Hematopoietic multipotent progenitor cell treated with erythropoietin and hydrocortisone succinate and interleukin-3 and kit ligand, for 15 days (in vitro differentiated cells): Measurements from ENCODE around the gene BCO2.

Experiments
- DNase-seq: peaks from one replicate; pipeline ENCODE4 v3.0.0-alpha.2; 2015; ENCODE audit warnings: low spot score

Gene BCO2

DNA sequence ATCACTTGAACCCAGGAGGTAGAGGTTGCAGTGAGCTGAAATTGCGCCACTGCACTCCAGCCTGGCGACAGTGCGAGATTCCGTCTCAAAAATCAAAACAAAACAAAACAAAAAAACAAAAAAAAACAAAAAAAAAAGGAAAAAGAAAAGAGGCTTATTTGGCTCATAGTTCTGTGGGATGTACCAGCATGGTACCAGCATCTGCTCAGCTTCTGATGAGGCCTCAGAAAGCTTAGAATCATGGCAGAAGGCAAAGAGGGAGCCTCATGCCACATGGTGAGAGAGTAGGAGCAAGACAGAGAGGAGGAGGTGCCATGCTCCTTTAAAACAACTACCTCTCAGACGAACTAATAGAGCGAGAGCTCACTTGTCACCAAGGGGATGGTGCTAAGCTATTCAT lies 40.3 kb downstream of the BCO2 start:
- no peak for DNase-seq

GRCh38 chr11:112216561-112217105 lies 41.3 kb downstream of the BCO2 start:
- no peak for DNase-seq

DNA sequence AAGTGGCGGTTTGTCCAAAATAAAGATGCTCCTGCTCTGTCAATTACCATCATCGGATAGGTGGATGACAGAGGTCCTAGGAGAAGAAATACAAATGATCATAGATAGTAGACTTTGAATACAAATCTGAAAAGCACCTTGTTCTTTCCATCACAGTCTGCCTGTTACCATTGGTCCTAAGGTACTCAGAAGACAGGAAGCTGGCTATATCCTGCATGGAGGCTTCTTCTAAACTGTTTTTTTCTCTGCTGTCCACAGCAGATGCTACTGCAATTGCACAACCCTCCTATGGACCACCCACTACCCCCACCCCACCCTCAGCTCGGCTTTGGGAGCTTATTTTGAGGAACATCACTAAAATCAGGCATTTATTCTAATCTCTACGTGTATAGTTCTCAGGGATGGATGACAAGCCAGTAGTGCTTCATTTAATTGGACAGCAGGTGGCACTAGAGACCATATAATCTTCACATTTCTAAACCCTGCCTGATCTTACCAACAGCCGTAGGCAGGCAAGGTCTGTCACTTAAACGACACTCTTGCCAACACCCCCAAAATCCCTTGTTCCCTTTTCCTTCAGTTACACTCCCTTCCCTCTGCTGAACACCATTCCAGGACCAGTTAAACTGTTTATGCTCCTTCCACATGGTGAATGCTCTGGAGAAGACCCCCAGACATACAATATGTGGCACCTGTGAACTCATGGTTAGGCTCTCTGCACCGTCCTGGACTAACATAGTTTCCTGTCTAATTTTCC lies 44.3 kb downstream of the BCO2 start:
- DNase-seq: peak; percentile 79

DNA sequence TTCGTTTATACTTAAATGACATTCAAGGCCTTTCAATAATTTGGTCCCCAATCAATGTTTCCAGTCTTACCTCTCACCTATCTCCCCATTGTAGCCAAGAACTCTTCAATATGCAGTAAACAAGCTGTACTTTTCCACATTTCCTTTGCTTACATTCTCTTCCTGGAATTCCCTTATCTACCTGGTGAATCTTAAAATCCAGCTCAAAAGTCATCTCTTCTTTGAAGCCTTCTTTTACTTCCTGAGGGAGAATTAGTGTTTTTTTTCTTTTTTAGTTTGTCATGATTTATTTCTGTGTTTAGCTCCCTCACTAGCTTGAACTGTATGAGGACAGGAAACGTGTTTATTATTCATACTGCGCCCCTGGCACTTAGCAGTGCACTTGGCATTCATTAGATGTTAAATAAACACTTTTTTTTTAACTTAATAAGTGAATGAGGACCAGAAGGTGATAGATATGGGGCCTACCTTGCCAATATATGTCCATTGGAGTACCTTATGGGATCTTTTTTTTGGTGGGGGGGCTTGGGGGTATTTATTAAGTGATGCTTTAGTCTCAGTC lies 46.0 kb downstream of the BCO2 start:
- no peak for DNase-seq

DNA sequence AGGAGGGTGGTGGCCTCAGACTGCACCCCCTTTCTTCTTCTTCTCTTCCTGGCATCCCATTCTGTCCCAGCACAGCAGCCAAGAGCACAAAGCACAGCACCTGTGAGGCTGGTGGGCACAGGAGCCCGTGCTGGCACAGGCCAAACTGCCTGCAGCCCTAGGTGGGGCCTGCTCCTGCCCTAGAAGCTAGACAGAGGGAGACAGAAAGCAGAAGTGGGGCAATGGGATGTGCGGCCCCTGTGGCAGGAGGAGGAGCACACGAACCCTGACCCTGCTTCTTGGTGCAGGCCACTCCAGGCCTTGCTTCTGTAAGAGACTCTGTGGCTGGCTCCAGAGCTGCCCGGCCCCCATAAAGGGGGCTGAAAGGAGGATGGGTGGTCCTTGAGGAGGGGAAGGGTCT lies 47.0 kb downstream of the BCO2 start:
- DNase-seq: no peak

DNA sequence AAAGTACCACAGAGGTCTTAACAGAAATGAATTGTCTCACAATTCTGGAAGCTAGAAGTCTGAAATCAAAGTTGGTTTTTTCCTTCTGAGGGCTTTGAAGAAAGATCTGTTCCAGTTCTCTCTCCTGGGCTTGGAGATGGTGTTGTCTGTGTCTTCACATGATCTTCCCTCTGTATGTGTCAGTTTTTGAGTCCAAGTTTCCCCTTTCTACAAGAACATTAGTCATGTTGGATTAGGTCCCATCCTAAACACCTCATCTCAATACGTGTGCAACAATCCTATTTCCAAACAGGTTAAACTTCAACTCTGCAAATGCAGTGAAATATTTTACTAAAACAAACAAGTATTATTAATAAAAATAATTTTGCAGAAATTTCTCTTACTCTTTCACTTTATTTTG lies 47.8 kb downstream of the BCO2 start:
- DNase-seq: no peak

- no peak for DNase-seq
Observed at GRCh38 chr11:112223754-112224532, 48.6 kb downstream of the BCO2 start.

- no peak for DNase-seq
Observed at GRCh38 chr11:112225753-112226061, 50.4 kb downstream of the BCO2 start.

GRCh38 chr11:112226062-112226830 lies 50.9 kb downstream of the BCO2 start, which contains the start of gene PTS:
PTS (plus strand) TSS chr11:112226428; CDS start chr11:112226444, 16 bp downstream.
- DNase-seq: peak; percentile 89

DNA sequence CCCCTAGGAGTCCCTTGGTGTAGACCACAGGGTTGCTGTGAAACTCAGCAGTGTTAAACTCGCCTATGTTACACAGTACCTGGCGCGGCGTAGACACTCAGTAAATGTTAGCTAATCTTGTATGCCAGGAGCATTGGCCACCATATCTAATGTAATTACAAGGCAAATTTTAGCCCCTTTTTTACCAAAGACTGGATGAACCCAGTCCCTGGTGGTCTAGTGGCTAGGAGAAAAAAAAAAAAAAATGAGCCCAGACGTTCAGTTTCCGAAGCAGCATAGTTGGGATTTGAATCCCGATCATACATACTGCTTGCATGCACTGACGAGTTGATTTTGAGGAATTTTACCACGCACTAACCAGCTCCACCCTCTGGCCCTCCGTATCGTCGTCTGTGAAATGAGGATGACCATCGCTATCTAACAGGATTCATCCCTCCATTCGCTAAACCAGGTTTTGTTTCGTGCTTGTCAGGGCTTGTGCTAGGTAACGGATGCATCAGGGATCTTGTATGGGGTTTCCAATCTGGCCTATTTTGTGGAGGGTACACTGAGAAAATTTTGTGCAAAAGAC lies 51.6 kb downstream of the BCO2 start:
- DNase-seq: peak; percentile 10

GRCh38 chr11:112227471-112227870 lies 52.2 kb downstream of the BCO2 start:
- no peak for DNase-seq

GRCh38 chr11:112228706-112229105 lies 53.4 kb downstream of the BCO2 start:
- no peak for DNase-seq

- no peak for DNase-seq
Observed at GRCh38 chr11:112229159-112229558, 53.8 kb downstream of the BCO2 start.

DNA sequence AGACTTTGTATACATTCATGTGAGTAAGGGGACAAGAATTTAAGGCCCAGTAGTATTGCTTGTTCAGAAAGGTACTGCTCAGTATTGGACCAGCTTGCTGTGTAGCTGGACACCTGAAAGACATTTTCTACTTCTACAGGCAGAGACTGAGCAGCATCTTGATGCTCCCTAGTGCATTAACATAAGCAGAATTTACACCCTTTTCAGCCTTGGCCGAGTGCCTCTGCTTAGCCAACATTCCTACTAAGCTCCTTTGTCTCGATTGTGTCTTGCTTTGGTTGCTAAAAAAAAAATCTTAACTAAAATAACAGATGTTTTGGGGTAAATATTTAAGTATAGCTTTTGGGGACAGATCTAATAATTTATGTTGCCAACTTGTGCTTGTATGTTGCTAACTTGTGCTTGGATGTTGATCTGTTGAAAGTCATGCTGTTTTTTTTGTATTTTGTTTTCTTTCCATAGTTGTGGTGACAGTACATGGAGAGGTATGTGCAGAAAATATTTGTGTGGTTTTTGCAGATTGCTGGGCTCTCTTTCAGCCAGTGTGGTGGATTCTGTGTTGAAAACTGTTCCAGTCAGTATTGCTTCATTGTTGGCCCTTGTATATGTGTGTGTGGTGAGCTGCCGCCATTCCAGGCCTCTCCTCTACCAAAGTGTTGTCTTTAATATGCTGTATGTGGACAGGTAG lies 54.6 kb downstream of the BCO2 start:
- no peak for DNase-seq

DNA sequence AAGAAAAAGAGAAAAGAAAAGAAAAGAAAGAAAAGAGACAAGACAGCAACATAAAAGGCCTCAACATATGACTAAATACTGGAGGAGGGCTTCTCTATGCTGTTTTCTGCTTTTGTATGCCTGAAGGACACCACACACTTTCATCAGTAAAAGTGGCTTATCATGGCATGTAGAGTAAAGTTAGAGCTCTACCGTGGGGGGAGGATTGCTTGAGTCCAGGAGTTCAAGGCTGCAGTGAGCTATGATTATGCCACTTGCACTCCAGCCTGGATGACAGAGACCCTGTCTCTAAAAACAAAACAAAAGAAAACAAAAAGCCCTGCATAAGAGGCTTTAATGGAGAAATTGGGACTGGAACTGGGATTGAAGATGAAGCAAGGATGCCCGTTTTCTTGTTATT lies 56.6 kb downstream of the BCO2 start:
- no peak for DNase-seq

DNA sequence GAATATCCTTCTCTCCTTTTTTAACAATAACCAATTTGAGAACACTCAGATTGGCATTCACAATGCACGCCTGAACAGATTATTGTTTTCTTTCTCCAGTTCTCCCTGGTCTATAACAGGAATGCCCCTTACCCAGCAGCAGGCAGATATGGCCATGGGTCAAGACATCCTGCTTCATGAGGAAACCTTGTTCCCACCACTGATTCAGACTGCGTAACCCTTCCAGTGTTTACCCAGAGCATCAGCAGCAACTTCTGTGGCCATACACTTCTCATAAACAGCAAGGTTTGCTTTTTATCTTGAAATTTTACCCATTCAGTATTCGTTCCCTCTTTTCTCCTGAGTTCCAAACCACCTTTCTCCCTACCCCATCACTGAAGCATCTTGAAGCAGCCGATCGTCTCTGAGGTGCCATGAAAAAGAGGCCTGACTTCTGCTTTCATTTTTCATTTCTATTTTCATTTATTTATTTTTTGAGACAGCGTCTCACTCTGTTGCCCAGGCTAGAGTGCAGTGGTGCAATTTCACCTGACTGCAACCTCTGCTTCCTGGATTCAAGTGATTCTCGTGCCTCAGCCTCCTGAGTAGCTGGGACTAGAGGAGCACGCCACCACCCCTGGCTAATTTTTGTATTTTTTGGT lies 60.6 kb downstream of the BCO2 start:
- no peak for DNase-seq

DNA sequence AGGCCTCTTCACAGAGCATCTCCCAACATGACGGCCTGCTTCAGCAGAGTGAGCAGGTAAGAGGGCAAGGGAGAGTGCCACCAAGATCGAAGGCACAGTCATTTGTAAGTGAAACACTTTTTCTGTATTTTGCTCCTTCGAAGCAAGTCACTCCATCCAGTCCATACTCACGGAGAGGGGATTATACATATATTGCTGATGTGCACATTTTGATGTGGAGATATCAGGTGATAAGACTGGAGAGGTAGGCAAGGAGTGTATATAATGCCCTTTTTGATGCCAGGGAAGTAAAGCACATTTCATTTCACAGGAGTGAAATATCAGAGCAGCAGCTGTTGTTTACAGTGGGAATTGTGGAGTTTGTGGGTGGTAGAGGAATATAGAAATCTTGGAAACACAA lies 62.1 kb downstream of the BCO2 start:
- no peak for DNase-seq

GRCh38 chr11:112238041-112238440 lies 62.7 kb downstream of the BCO2 start:
- no peak for DNase-seq

GRCh38 chr11:112241486-112241885 lies 66.2 kb downstream of the BCO2 start:
- no peak for DNase-seq

DNA sequence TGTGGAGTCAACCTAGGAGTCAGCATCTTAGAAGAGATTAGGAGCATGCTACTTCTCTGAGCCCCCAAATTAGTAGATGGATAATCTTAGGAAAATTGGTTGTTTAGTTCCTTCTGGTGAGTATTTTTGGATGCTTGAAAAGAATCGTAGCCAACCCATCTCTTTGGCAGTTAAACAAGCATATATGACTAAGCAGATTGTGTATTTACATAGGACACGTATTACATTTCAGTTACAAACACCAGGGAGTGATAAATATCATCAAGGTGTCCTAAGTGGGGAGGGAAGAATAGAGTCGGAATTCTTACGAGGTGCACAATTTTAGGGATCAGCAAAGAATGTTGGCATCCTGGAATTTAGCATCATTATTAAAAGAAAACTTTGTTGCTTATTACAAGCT lies 71.9 kb downstream of the BCO2 start:
- DNase-seq: no peak

DNA sequence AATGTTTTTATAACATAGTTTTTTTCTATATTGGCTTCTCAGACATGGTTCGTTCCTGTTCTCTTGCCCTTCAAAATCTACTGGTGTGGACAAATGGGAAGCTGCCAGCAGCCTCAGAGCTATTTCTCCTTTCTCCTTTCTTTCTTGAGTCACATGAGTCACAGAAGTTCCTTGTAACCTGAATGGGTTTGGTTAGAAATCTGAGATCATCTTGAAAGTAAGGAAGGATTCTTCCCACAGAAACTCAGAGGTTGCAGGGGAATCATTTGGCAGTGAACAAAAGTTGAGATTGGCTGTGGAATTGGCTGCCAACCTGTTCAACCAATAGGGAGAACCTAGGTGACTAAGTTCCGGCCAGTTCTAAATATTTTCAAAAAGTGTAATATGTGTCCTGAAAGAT lies 72.9 kb downstream of the BCO2 start:
- no peak for DNase-seq
